ENCODE data around the gene TTLL1. TPM values are rescaled to one million over a fixed set of nuclear protein-coding genes. Genes with fewer than 3 reads are reported as not detected.
"Not testable (repeated sequence)": the region's sequence is repeated elsewhere in the genome, so short reads cannot be mapped to it uniquely, and the experiment has no call there.

The TTLL1 gene
- total and polyA plus RNA-seq, 2 donors (not counting 3 experiments of a cell fraction or from before 2014, with no cell fraction given), result 9.0 to 17.0 TPM

DNA sequence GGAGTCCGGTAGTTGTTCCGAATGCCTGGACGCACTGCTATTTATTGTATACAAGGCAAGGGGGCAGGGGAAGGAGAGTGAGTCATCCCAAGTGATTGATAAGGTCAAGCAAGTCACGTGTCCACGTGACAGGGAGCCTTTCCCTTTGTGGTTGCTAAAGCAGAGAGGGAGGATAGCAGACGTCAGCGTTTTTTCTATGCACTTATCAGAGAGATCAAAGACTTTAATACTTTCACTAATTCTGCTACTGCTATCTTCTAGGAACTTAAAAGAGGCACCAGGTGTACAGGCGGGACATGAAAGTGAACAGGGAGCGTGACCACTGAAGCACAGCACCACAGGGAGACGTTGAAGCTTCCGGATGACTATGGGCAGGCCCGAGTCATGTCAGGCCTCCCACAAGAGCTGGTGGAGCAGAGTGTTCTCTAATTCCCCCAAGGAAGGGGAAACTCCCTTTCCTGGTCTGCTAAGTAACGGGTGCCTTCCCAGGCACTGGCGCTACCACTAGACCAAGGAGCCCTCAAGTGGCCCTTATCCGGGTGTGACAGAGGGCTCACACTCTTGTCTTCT, 14.9 kb upstream of the TTLL1 start:
- H4K20me1 ChIP-seq (replicated peaks; ENCODE audit: control insufficient read depth, extremely low read depth, insufficient read depth, low read length); H3K4me1 ChIP-seq (ENCODE audit: control insufficient read depth, extremely low read depth, insufficient read depth, low read length); H3K9me3 ChIP-seq (replicated peaks; ENCODE audit: control insufficient read depth, insufficient read depth, low read length); BruUV-seq (replicated peaks); H3K4me3 ChIP-seq (replicated peaks in 1 of 3; ENCODE audit: insufficient read depth in 1 of 3, low read depth in 1 of 3, low read length in 3 of 3); H3K27me3 ChIP-seq (ENCODE audit: control insufficient read depth in 2 of 2, insufficient read depth in 2 of 2, low read length in 2 of 2); H3K9ac ChIP-seq (replicated peaks; ENCODE audit: extremely low read depth, insufficient read depth, low read length); H3K27ac ChIP-seq (ENCODE audit: insufficient read depth, low read depth, low read length); H3K4me2 ChIP-seq (ENCODE audit: insufficient read depth, low read length); H3K9me1 ChIP-seq (replicated peaks; ENCODE audit: control insufficient read depth, extremely low read depth, insufficient read depth, low read length); H3K36me3 ChIP-seq (ENCODE audit: control insufficient read depth in 2 of 2, extremely low read depth in 1 of 2, insufficient read depth in 2 of 2, low read length in 2 of 2); H3K79me2 ChIP-seq (ENCODE audit: control insufficient read depth, insufficient read depth, low read length); CTCF ChIA-PET; H2AFZ ChIP-seq (ENCODE audit: low read depth, low read length); POLR2A ChIA-PET; intact Hi-C loops (cut with micrococcal nuclease); dilution Hi-C loops (cut with MboI; ENCODE audit: extremely low pct_ligation_motif_present, low sequenced_read_pairs): not testable (repeated sequence)
- peak; percentile 44 for DNase-seq (ENCODE audit: low read depth, low spot score)
- peak; percentile 74 for TF ChIP-seq JUN (IDR thresholded peaks at IDR 0.05; ENCODE audit: borderline replicate concordance, insufficient read depth, insufficient read length, low read depth)
- peak; percentile 68 for TF ChIP-seq MAX (IDR thresholded peaks at IDR 0.05; ENCODE audit: insufficient read depth, insufficient read length)
- FAIRE-seq, result peak; percentile 73

DNA sequence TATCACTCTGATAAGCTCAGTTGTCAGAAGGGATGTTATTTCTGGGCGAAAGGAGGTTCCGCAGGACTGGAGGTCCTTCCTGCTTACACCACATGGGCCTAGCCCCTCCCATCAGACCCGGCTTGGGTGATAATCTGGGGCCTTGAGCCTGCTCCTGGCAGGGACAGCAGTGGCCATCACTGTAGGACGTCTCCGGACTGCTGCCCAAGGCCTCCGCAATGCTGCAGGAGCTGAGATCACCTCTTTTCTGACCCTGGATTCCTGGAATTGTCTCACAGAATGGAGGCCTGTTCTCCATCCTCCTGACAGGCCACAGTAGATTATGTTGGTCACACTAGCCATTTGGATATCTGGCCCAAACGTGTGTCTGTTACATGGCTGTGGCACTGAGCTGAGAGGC, 12.1 kb upstream of the TTLL1 start:
- Histone ChIP-seq H3K4me1 (ENCODE audit: control insufficient read depth, extremely low read depth, insufficient read depth, low read length) (peaks cover 3% of the 10 kb centered on the region), H3K9me1 (replicated peaks; ENCODE audit: control insufficient read depth, extremely low read depth, insufficient read depth, low read length) (no peaks in the 10 kb centered on the region), H3K36me3 (ENCODE audit: control insufficient read depth in 2 of 2, extremely low read depth in 1 of 2, insufficient read depth in 2 of 2, low read length in 2 of 2) (no peaks in the 10 kb centered on the region), H3K9me3 (replicated peaks; ENCODE audit: control insufficient read depth, insufficient read depth, low read length) (no peaks in the 10 kb centered on the region), H4K20me1 (replicated peaks; ENCODE audit: control insufficient read depth, extremely low read depth, insufficient read depth, low read length) (no peaks in the 10 kb centered on the region), H3K27ac (ENCODE audit: insufficient read depth, low read depth, low read length) (no peak overlapping the region), H3K4me3 (replicated peaks in 1 of 3; ENCODE audit: insufficient read depth in 1 of 3, low read depth in 1 of 3, low read length in 3 of 3) (no peak overlapping the region), H3K4me2 (ENCODE audit: insufficient read depth, low read length) (no peak overlapping the region), H3K9ac (replicated peaks; ENCODE audit: extremely low read depth, insufficient read depth, low read length) (no peak overlapping the region), H3K27me3 (ENCODE audit: control insufficient read depth in 2 of 2, insufficient read depth in 2 of 2, low read length in 2 of 2) (no peaks in the 10 kb centered on the region), H2AFZ (ENCODE audit: low read depth, low read length) (peak overlapping the region; percentile 65), H3K79me2 (ENCODE audit: control insufficient read depth, insufficient read depth, low read length) (no peaks in the 10 kb centered on the region)
- ChIA-PET POLR2A (interaction anchor here (0.7 kb wide), 1 partner anchor 486 kb away, joined by 3 read pairs; no protein-coding TSS in a partner anchor), CTCF (interaction anchor here (0.6 to 1.6 kb wide), 6 partner anchors 11 to 395 kb away, joined by 3 to 5 read pairs (median 3); no protein-coding TSS in a partner anchor)
- intact Hi-C loops (cut with micrococcal nuclease) (no loop called here), dilution Hi-C loops (cut with MboI; ENCODE audit: extremely low pct_ligation_motif_present, low sequenced_read_pairs) (no loop called here)
- BruUV-seq (replicated peaks), result no TSS peak
- peak; percentile 39 for DNase-seq (ENCODE audit: low read depth, low spot score)
- no peak for TF ChIP-seq POLR2A (IDR thresholded peaks at IDR 0.05; ENCODE audit: low read depth, low read length)
- no peak for TF ChIP-seq FOS (IDR thresholded peaks at IDR 0.05; ENCODE audit: borderline replicate concordance, insufficient read depth, low read length)
- TF ChIP-seq JUN (IDR thresholded peaks at IDR 0.05; ENCODE audit: borderline replicate concordance, insufficient read depth, insufficient read length, low read depth), result no peak
- no peak for TF ChIP-seq EZH2 (IDR thresholded peaks at IDR 0.05; ENCODE audit: borderline replicate concordance, low read depth, low read length, severe bottlenecking)
- TF ChIP-seq MYC (IDR thresholded peaks at IDR 0.05; ENCODE audit: low read depth, low read length), result no peak
- TF ChIP-seq GATA2 (IDR thresholded peaks at IDR 0.05; ENCODE audit: insufficient read depth, insufficient read length, low read depth, low read length), result no peak
- TF ChIP-seq, protein P1, sequence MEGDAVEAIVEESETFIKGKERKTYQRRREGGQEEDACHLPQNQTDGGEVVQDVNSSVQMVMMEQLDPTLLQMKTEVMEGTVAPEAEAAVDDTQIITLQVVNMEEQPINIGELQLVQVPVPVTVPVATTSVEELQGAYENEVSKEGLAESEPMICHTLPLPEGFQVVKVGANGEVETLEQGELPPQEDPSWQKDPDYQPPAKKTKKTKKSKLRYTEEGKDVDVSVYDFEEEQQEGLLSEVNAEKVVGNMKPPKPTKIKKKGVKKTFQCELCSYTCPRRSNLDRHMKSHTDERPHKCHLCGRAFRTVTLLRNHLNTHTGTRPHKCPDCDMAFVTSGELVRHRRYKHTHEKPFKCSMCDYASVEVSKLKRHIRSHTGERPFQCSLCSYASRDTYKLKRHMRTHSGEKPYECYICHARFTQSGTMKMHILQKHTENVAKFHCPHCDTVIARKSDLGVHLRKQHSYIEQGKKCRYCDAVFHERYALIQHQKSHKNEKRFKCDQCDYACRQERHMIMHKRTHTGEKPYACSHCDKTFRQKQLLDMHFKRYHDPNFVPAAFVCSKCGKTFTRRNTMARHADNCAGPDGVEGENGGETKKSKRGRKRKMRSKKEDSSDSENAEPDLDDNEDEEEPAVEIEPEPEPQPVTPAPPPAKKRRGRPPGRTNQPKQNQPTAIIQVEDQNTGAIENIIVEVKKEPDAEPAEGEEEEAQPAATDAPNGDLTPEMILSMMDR (IDR thresholded peaks at IDR 0.05; ENCODE audit: extremely low read depth in 1 of 2, insufficient read depth in 1 of 2, low read depth in 1 of 2, low read length in 2 of 2), result no peak
- no peak for TF ChIP-seq MAX (IDR thresholded peaks at IDR 0.05; ENCODE audit: insufficient read depth, insufficient read length)
- no peak for TF ChIP-seq POLR2AphosphoS5 (IDR thresholded peaks at IDR 0.05; ENCODE audit: insufficient read depth, low read depth, low read length)
- peak; percentile 49 for FAIRE-seq
